K562 (cell line): ENCODE results near the gene SPEM3. TPM values are rescaled to one million over a fixed set of nuclear protein-coding genes. Genes with fewer than 3 reads are reported as not detected.
A peak's percentile ranks its signal among the peaks of the same experiment; 100 is the strongest.

Source experiments
- CGGBP1 ChIP-seq: fragments of 250-450 bp; sonication (Bioruptor Pico); IDR thresholded peaks from 2 replicates; pipeline ENCODE4 v1.9.0; 2021; ENCODE audit warnings: mild to moderate bottlenecking
- DACH1 ChIP-seq: fragments of 450-650 bp; IDR thresholded peaks from 2 replicates; pipeline ENCODE4 v1.6.1; 2018; ENCODE audit not compliant: partially characterized antibody
- HNRNPLL ChIP-seq: fragments of 200-400 bp; formaldehyde crosslinking; IDR thresholded peaks from 2 replicates; pipeline ENCODE4 v1.6.1; 2017; ENCODE audit warnings: low read length, low read depth, mild to moderate bottlenecking; ENCODE audit not compliant: poor library complexity, severe bottlenecking
- ILK ChIP-seq: fragments of 450-650 bp; IDR thresholded peaks from 2 replicates; pipeline ENCODE4 v1.6.1; 2016; ENCODE audit warnings: missing genetic modification characterization, low read depth, mild to moderate bottlenecking, missing compliant biosample characterization, moderate library complexity, borderline replicate concordance
- MEF2A ChIP-seq: IDR thresholded peaks from 2 replicates; pipeline ENCODE4 v1.6.1; 2011; ENCODE audit warnings: low read depth, mild to moderate bottlenecking, low read length, moderate library complexity; ENCODE audit not compliant: control insufficient read depth
- PBX2 ChIP-seq, 2 experiments: IDR thresholded peaks in 1 of 2; conservative IDR thresholded peaks in 1 of 2; 2 replicates each; pipeline ENCODE4 v1.6.1; 2016; ENCODE audit warnings: low read depth in 2 of 2, mild to moderate bottlenecking in 1 of 2, missing compliant biosample characterization in 1 of 2, missing genetic modification characterization in 1 of 2, moderate library complexity in 1 of 2
- POLR2A ChIP-seq: fragments of 450-650 bp; conservative IDR thresholded peaks from 2 replicates; pipeline ENCODE4 v1.6.1; 2016
- SAFB2 ChIP-seq: fragments of 200-400 bp; formaldehyde crosslinking; IDR thresholded peaks from 2 replicates; pipeline ENCODE4 v1.6.1; 2018; ENCODE audit warnings: borderline replicate concordance, low read length, low read depth, moderate library complexity; ENCODE audit not compliant: severe bottlenecking
- USF1 ChIP-seq: sonication (generic); formaldehyde crosslinking; IDR thresholded peaks from 2 replicates; pipeline ENCODE4 v1.9.0; 2022; ENCODE audit warnings: mild to moderate bottlenecking, missing genetic modification reagents
- ZBTB40 ChIP-seq, 2 experiments: fragments of 450-650 bp in 1 of 2; sonication (generic) in 1 of 2; formaldehyde crosslinking in 1 of 2; IDR thresholded peaks; 2 replicates each; pipeline versions ENCODE4 v1.7.1 to v1.9.0; 2016 to 2022; ENCODE audit warnings: inconsistent platforms in 1 of 2, mild to moderate bottlenecking in 1 of 2, missing genetic modification reagents in 1 of 2
- ZNF274 ChIP-seq: IDR thresholded peaks from 2 replicates; pipeline ENCODE4 v1.6.1; 2011; ENCODE audit warnings: low read depth, mild to moderate bottlenecking, low read length, moderate library complexity, borderline replicate concordance
- ZNF445 ChIP-seq: fragments of 250-450 bp; sonication (Bioruptor Pico); IDR thresholded peaks from 2 replicates; pipeline ENCODE4 v1.4.0; 2020; ENCODE audit warnings: low read depth, mild to moderate bottlenecking, moderate library complexity
- polyA plus RNA-seq, 8 experiments: library from polyadenylated mRNA; depleted of rRNA in 4 of 8; stranded (reverse) in 5 of 8; unstranded in 3 of 8; fragments of >200 nt; fragmentation: Nextera tagmentation in 2 of 8; fragmentation: Illumina TruSeq in 1 of 8; extraction: Ambion mirVana in 2 of 8; extraction: Trizol in 1 of 8; gene quantifications; 2 replicates each; pipeline versions ENCODE4 v1.2.1 to v1.2.3, GENCODE V29; 2011 to 2014; ENCODE audit warnings: inconsistent platforms in 1 of 8, missing spikeins in 1 of 8
- total RNA-seq, 7 experiments: library from RNA; depleted of rRNA in 6 of 7; stranded (reverse); fragments of >200 nt in 6 of 7; fragmentation: Illumina TruSeq in 2 of 7; extraction: Trizol in 2 of 7; gene quantifications; 2 replicates each; pipeline versions ENCODE4 v1.2.1 to v1.2.3, GENCODE V29; 2011 to 2021; ENCODE audit warnings: low replicate concordance in 1 of 7

The SPEM3 gene
- total and polyA plus RNA-seq, 9 of the 15 experiments (the other 6 are each of a cell fraction or from before 2014, with no cell fraction given) = not detected

- TF ChIP-seq PBX2 (CRISPR knock-in tag; IDR thresholded peaks at IDR 0.05; ENCODE audit: low read depth) (no peak), PBX2 (tag; conservative IDR thresholded peaks at IDR 0.05; ENCODE audit: low read depth) (no peak), SAFB2 (no peak), ILK (tag) (no peak), ZNF445 (CRISPR knock-in tag) (no peak), CGGBP1 (CRISPR knock-in tag) (no peak), HNRNPLL (peak; percentile 95), ZBTB40 (IDR thresholded peaks at IDR 0.05) (no peak), ZBTB40 (CRISPR knock-in tag; IDR thresholded peaks at IDR 0.05) (no peak), ZNF274 (no peak), DACH1 (peak; percentile 22), USF1 (CRISPR knock-in tag) (no peak), POLR2A (peak; percentile 51; the same call in 1 of the 2 replicates), MEF2A (no peak)
These were observed 7.3 kb downstream of the SPEM3 start (continued) for GRCh38 chr17:7435676-7436555.
